HG02610 (cell line): ENCODE data around the gene OR6K3.
"Not testable (repeated sequence)": the region's sequence is repeated elsewhere in the genome, so short reads cannot be mapped to it uniquely, and the experiment has no call there.

ENCODE experiments used
- ATAC-seq: cut with Tn5 transposase; IDR thresholded peaks from one replicate; pipeline ENCODE4 v1.9.1; 2021; ENCODE audit warnings: mild to moderate bottlenecking, moderate library complexity; ENCODE audit not compliant: unreplicated experiment

Gene OR6K3

GRCh38 chr1:158720620-158721019, at the start of gene OR6K3:
Gene OR6K3, minus strand, starts transcription at chr1:158720720. Its CDS starts 2,605 bp downstream, at chr1:158718115.
- ATAC-seq: no peak

GRCh38 chr1:158754420-158754819, 33.9 kb upstream of the OR6K3 start, which contains the start of gene OR6K6:
Gene OR6K6, plus strand, starts transcription at chr1:158754720. Its CDS starts 168 bp downstream, at chr1:158754888.
- ATAC-seq: no peak

GRCh38 chr1:158752155-158752712, 31.7 kb upstream of the OR6K3 start:
- no peak for ATAC-seq

- ATAC-seq: no peak
Measured at GRCh38 chr1:158735848-158736247, 15.3 kb upstream of the OR6K3 start.

- ATAC-seq: no peak
Measured at GRCh38 chr1:158732524-158732923, 12.0 kb upstream of the OR6K3 start.

- no peak for ATAC-seq
Measured at GRCh38 chr1:158731707-158732106, 11.2 kb upstream of the OR6K3 start.

- no peak for ATAC-seq
Measured at GRCh38 chr1:158730453-158730852, 9.9 kb upstream of the OR6K3 start.

GRCh38 chr1:158728510-158729225, 8.1 kb upstream of the OR6K3 start:
- ATAC-seq: no peak

GRCh38 chr1:158724442-158724841, 3.9 kb upstream of the OR6K3 start:
- ATAC-seq: no peak

- ATAC-seq: no peak
Measured at GRCh38 chr1:158719664-158720063, 856 bp downstream of the OR6K3 start.

- ATAC-seq: no peak
Measured at GRCh38 chr1:158717344-158717743, 3.2 kb downstream of the OR6K3 start.

GRCh38 chr1:158716335-158716734, 4.2 kb downstream of the OR6K3 start:
- peak; percentile 91 for ATAC-seq

GRCh38 chr1:158714754-158715153, 5.8 kb downstream of the OR6K3 start:
- no peak for ATAC-seq

GRCh38 chr1:158711098-158711497, 9.4 kb downstream of the OR6K3 start:
- no peak for ATAC-seq

GRCh38 chr1:158706096-158706495, 14.4 kb downstream of the OR6K3 start:
- ATAC-seq: no peak

- no peak for ATAC-seq
Measured at GRCh38 chr1:158700552-158700951, 20.0 kb downstream of the OR6K3 start, which contains the start of gene OR6K2. Gene OR6K2, minus strand, starts transcription at chr1:158700652. Its CDS starts 0 bp downstream, at chr1:158700652.

GRCh38 chr1:158694596-158694995, 25.9 kb downstream of the OR6K3 start:
- no peak for ATAC-seq

GRCh38 chr1:158692356-158692755, 28.2 kb downstream of the OR6K3 start:
- no peak for ATAC-seq

GRCh38 chr1:158691907-158692306, 28.6 kb downstream of the OR6K3 start:
- ATAC-seq: no peak

GRCh38 chr1:158691149-158691548, 29.4 kb downstream of the OR6K3 start:
- not testable (repeated sequence) for ATAC-seq

- ATAC-seq: no peak
Measured at GRCh38 chr1:158689875-158690274, 30.6 kb downstream of the OR6K3 start.

- no peak for ATAC-seq
Measured at GRCh38 chr1:158689110-158689509, 31.4 kb downstream of the OR6K3 start.
